ENCODE data around the gene NPHS1.
"Not testable (repeated sequence)": the region's sequence is repeated elsewhere in the genome, so short reads cannot be mapped to it uniquely, and the experiment has no call there.

The NPHS1 gene, protein sequence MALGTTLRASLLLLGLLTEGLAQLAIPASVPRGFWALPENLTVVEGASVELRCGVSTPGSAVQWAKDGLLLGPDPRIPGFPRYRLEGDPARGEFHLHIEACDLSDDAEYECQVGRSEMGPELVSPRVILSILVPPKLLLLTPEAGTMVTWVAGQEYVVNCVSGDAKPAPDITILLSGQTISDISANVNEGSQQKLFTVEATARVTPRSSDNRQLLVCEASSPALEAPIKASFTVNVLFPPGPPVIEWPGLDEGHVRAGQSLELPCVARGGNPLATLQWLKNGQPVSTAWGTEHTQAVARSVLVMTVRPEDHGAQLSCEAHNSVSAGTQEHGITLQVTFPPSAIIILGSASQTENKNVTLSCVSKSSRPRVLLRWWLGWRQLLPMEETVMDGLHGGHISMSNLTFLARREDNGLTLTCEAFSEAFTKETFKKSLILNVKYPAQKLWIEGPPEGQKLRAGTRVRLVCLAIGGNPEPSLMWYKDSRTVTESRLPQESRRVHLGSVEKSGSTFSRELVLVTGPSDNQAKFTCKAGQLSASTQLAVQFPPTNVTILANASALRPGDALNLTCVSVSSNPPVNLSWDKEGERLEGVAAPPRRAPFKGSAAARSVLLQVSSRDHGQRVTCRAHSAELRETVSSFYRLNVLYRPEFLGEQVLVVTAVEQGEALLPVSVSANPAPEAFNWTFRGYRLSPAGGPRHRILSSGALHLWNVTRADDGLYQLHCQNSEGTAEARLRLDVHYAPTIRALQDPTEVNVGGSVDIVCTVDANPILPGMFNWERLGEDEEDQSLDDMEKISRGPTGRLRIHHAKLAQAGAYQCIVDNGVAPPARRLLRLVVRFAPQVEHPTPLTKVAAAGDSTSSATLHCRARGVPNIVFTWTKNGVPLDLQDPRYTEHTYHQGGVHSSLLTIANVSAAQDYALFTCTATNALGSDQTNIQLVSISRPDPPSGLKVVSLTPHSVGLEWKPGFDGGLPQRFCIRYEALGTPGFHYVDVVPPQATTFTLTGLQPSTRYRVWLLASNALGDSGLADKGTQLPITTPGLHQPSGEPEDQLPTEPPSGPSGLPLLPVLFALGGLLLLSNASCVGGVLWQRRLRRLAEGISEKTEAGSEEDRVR (N-terminal part only)

DNA sequence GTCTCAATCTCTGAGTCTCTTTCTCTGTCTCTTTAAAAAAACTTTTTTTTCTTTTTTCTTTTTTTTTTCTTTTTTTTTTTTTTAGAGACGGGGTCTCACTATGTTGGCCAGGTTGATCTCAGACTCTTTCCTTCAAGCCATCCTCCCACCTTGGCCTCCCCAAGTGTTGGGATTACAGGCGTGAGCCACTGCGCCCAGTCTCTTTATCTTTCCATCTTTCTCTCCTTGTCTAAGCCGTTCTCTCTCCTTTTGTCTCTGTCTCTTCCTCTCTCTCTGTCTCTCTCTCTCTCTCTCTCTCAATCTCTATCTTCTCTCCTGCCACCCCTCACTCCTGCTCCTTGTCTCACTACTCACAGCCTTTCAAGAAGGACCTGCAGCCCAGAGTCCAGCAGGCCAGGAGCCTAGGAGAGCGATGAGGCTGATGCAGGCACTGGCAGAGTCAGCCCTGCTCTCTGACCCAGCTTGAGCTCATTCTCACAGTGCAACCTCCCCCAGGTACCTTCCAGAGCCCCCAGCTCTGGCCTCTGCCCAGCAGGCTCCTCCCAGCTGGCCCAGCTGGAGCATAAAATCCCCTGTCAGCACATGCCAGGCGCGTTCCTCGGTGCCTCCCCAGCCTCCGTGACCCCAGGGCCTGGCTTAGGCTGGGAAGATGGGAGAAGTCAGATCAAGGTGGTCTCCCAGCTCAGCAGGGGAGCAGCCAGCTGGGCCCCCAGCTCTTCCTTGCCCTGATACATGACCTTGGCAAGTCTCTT is at the start of gene NPHS1:
NPHS1 (minus strand) TSS at position 476 of the 752 bp plus-strand sequence. CDS start 667 bp downstream, outside the sequence.
- DNase-seq, result no peak

- no peak for DNase-seq
Measured at GRCh38 chr19:35901055-35901644, 48.8 kb upstream of the NPHS1 start.

DNA sequence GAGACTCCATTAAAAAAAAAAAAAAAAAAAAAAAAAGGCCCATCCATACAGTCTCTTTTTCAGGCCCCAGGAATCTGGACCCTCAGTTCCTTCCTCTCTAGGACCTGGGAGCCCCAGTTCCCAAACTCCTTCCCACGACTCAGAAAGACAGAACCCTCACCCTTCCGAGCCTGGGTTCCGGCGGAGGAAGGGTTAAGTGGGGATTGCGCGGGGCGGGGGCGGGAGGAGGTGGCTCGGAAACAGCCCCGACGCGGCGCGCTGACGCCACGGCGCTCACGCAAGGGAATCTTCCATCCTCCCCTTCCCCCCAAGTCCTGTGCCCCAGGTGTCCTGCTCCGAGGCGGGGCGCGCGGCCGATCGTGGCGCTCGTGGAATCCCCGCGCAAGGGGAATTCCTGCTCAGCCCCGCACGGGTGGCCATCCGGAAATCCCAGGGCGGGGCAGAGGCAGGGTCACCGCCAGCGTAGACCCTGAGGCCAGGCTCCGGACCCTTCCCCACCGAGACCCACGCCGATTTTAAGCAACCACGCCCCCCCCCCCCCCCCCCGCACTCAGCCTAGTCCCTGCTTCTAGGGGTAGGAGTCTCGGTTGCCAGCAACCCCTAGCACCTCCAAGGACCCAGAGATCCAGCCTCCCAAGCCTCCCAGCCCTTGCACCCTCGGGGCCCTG is 47.4 kb upstream of the NPHS1 start:
- peak; percentile 58 to 84 for DNase-seq

DNA sequence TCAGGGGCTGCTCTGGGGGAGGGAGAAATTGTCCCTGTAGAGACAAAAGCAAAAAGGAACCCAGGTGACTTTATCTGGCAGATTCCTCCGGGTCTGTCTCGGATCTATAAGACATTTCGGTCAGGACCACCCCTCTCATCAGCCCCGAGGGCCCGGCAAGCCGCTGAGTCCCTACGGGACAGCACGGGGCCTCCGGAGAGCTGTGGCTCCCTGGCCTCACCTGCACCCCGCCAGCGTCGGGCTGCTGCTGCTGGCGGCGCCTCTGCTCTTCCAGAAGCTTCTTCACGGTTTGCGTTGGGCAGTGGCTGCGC is 46.1 kb upstream of the NPHS1 start:
- no peak for DNase-seq

DNA sequence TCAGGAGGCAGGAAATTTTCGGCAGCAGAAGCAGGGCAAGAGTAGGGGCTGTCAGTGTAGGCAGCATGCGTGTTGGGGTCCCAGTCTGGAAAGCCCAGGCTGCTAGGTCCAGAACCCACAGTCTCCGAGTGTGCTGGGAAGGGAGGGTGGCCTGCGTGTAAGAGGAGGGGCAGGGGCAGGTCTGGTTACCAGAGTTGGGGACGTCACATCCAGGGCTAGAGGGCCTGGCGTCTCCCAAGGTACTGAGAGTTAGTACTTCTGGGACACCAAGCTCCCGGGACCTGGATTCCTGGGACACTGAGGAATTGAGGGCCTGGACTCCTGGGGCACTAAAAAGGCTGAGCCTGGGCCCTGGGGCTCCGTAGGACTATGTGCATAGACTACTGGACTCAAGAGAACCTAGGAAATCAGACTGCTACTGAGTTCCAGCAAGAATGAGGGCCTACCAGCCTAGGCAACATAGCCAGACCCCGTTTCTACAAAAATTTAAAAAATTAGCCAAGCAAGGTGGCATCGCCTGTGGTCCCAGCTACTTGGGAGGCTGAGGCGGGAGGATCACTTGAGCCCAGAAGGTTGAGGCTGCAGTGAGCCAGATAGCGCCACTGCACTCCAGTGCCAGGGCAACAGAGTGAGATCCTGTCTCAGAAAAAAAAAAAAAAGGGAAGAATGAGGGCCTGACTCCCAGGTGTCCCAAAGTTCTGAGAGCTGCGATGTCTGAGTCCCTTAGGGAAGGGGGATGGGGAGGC is 45.6 kb upstream of the NPHS1 start:
- no peak for DNase-seq

- no peak for DNase-seq
Measured at GRCh38 chr19:35896643-35897040, 44.3 kb upstream of the NPHS1 start.

GRCh38 chr19:35895911-35896642 is 43.8 kb upstream of the NPHS1 start:
- no peak for DNase-seq

DNA sequence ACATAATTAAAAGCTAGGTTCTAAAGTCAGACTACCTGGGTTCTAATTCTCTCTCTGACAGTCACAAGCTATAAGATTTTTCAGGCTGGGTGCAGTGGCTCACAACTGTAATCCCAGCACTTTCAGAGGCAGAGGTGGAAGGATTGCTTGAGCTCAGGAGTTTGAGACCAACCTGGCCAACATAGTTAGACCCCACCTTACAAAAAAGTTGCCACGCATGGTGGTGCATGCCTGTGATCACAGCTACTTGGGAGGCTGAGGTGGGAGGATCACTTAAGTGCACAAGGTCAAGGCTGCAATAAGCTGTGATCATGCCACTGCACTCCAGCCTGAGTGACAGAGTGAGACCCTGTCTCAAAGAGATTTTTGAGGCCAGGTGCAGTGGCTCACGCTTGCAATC is 42.0 kb upstream of the NPHS1 start:
- no peak for DNase-seq

DNA sequence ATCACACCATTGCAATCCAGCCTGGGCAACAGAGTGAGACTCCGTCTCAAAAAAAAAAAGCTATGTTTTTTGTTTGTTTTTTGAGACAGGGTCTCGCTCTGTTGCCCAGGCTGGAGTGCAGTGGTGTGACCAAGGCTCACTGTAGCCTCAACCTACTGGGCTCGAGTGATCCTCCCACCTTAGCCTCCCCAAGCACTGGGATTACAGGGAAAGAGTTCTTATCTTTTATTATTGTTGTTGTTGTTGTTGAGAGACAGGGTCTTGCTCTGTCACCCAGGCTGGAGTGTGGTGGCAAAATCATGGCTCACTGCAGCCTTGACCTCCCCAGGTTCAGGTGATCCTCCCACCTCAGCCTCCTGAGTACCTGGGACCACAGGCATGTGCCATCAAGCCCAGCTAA is 39.5 kb upstream of the NPHS1 start:
- not testable (repeated sequence) for DNase-seq

DNA sequence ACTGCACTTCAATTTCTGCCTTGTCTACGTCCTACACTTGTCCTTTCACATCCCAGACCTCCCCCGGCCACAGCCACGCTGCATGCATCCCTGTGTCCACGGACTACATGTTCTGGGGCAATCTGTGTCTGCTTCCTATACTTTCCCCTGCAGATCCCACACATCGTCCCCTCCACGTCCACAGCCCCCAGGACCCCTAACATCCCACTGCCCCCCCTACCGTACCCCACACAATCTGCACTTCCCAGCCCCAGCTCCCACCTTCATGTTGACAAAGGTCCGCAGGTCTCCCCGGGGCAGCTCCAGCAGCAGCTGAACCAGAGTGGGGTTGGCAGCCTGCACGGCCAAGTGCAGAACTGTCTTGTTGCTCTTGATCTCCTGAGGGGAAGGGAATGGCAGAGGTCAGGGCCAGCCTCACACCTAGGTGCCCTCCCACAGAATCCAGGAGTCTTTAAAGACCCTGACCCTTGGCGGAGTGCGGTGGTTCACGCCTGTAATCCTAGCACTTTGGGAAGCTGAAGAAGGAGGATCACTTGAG is 37.9 kb upstream of the NPHS1 start:
- no peak for DNase-seq

DNA sequence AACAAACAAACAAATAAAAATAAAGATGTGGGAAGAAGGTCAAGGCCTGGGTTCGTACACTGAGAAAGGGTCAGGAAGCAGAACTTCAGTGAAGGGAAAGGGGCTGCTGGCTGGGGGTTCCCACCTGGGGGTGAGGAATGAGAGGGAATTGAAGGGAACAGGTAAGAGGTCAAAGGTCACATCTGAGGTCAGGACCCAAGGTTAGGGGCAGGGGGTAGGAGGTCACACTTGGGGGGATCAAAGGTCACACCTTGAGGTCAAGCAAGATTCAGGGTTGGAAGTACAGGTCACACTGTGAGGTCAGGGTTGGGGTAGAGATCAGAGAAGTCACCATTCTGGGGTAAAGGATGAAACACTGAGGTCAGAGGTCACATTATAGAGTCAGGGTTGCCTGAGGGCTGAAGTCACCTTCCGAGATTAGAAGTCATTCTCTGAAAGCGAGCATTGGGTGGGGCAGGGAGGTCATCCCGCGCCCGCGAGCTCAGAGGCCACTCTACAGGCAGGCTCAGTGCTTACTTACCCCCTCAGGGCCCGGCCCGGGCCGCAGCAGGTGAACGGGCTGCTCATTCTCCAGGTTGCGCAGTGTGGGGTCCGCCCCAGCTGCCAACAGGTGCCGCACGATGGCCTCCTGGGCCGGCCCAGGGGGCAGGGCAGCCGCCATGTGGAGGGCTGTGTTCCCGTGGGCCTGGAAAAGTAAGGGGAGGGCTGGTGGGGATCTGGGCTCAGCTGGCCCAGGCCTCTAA is 37.2 kb upstream of the NPHS1 start:
- DNase-seq, result no peak

- DNase-seq, result no peak
Measured at GRCh38 chr19:35888398-35888797, 36.1 kb upstream of the NPHS1 start.

DNA sequence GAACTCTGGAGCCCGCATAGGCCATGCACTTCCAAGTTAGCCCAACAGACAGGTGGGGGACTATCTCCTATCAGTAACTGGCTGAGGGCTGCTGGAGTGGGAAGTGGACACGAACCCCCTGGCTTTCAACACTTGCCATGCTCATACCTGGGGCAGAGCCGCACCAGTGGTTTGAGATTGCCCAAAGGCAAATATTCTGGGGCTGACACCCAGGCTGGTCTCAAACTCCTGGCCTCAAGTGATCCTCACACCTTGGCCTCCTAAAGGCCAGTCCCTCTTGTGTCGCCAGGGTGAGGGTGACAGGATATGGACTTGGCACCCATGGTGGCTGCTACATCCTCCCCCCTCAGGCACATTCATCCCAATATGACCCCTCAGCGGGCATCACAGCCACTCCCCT is 34.9 kb upstream of the NPHS1 start:
- no peak for DNase-seq

DNA sequence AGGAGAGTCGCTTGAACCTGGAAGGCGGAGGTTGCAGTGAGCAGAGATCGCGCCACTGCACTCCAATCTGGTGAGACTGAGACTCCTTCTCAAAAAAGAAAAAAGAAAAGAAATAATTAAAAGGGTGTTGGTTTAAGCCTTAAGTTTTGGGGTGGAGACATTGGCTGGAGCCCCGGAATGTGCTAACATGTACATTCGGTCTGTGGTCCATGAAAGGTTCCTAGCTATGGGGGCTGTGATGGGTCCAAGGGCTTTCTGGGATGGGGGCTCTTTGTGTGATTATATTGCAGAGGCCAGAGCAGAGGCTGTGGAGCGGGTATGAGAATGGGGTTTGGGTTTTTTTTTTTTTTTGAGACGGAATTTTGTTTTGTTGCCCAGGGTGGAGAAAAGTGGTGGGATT is 33.6 kb upstream of the NPHS1 start:
- no peak for DNase-seq

GRCh38 chr19:35885225-35885738 is 33.0 kb upstream of the NPHS1 start:
- DNase-seq, result no peak

DNA sequence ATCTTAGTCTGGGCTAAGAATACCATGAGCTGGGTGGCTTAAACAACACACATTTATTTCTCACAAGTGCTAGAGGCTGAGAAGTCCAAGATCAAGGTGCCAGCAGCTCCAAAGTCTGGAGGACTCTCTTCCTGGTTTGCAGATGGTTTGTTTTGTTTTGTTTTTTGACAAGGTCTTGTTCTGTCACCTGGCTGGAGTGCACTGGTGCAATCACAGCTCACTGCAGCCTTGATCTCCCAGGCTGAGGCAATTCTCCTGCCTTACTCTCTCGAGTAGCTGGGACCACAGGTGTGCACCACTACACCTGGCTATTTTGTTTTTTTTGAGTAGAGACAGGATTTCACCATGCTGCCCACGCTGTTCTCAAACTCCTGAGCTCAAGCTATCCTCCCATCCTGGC is 31.6 kb upstream of the NPHS1 start:
- DNase-seq, result no peak

DNA sequence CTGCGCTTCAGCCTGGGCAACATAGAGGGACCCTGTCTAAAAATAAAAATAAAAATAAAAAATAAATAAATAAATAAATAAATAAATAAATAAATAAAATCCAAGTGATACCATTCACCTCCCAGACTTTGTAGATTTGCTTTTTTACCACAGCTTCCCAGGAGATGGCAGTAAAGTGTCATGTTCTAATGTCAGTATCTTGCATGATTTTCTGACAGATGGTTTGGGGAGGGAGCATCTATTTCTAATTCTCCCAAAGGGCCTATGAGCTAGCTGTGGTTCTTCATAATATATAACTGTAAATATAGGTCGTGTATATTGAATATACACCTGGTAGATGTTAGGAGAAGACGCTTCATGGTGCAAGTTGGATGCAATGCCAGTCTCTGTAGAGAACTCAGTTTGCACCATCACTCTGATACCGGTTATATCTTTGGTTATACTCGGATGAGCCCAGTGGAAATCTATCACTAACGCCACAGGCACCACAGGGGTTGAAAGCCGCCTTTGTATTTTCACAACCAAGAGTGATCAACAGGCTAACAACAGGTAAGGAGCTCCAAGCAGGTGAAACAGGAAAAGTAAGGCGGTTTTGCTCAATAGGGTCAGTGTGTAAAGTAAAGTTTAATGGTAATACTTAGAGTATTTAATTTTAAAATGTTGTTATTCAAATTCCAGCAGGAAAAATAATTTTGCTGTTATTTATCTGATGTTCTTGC is 30.0 kb upstream of the NPHS1 start:
- DNase-seq, result peak in 1 of 2 experiments; percentile 46

- DNase-seq, result peak in 1 of 2 experiments; percentile 27
Measured at GRCh38 chr19:35879770-35880317, 27.5 kb upstream of the NPHS1 start.
